ENCODE results near the gene PEAR1. TPM values are rescaled to one million over a fixed set of nuclear protein-coding genes. Genes with fewer than 3 reads are reported as not detected.

The PEAR1 gene
- total RNA-seq, 3 donors from 2014 or later (not counting 1 experiment from before 2014, with no cell fraction given), result 0.52 to 1.4 (median 0.80) TPM

DNA sequence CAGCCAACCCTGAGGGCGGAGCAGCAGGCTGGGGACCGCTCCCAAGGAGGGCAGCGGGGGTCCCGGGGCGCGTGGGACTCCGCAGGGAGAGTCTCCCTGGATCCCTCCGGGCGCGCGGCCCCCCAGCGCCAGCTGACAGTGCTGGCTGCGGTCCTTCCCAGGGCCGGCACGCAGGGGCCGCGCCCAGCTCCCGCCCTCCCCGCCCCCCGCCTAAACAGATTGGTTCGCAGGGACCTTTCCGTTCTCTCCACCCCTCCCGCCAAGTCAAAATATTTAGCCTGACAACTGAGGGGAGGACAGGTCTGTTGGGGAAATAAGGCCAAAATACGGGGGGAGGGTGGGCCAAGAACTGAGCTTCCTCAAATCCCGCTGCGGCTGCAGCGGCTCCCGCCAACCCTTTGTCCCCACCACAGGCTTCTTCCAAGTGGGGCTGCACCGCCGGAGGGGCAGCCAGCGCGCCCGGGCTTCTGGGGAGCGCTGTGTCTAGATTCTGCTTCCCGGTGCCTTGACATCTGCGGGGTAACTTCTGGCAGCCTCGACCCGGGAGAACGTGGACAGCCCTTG lies 34.5 kb upstream of the PEAR1 start, which contains the start of gene INSRR:
Gene INSRR, minus strand, starts transcription at position 159 of the 564 bp plus-strand sequence. CDS start 496 bp downstream, outside the sequence.
- Mint-ChIP-seq H3K36me3 (no peaks in the 10 kb centered on the region), H3K9me3 (no peaks in the 10 kb centered on the region), H3K27me3 (ENCODE audit: low read depth in 2 of 2) (peaks cover 46 to 47% of the 10 kb centered on the region in 2 donors), H3K4me3 (peak within 1 kb of the TSS; percentile 84), H3K27ac (peak within 1 kb of the TSS in 1 of 2 donors; percentile 78), H3K4me1 (peaks cover 12 to 31% of the 10 kb centered on the region in 2 donors)
- ATAC-seq, result peak in 2 of 3 donors; percentile 2 to 5
- DNase-seq, result no peak
- TF ChIP-seq CTCF (IDR thresholded peaks at IDR 0.05), result no peak
- peak within 1 kb of the TSS; percentile 8 for H3K4me3 ChIP-seq (ENCODE audit: low read length)
- WGBS (ENCODE audit: insufficient coverage), result 13% methylated on average over 34 of the region's 39 CpGs
- no peaks in the 10 kb centered on the region for H3K36me3 ChIP-seq (ENCODE audit: control insufficient read depth, insufficient read depth, low read length)
- H3K9me3 ChIP-seq (ENCODE audit: control insufficient read depth, insufficient read depth, low read length), result no peaks in the 10 kb centered on the region
- no peak within 1 kb of the TSS for H3K27ac ChIP-seq (ENCODE audit: low read length)
- intact Hi-C loops (cut with micrococcal nuclease), result loop anchor here (1.0 kb wide), 1 partner anchor 43 kb away; the partner anchor contains the start of gene SH2D2A
- H3K27me3 ChIP-seq (ENCODE audit: control insufficient read depth, insufficient read depth, low read length), result peaks cover 39% of the 10 kb centered on the region
- H3K4me1 ChIP-seq (ENCODE audit: control insufficient read depth, insufficient read depth, low read length), result peaks cover 25% of the 10 kb centered on the region

- H3K36me3 Mint-ChIP-seq, result no peaks in the 10 kb centered on the region
- Histone ChIP-seq H3K36me3 (ENCODE audit: control insufficient read depth, insufficient read depth, low read length) (no peaks in the 10 kb centered on the region), H3K9me3 (ENCODE audit: control insufficient read depth, insufficient read depth, low read length) (no peaks in the 10 kb centered on the region), H3K4me3 (ENCODE audit: low read length) (peak overlapping the region; percentile 8), H3K27ac (ENCODE audit: low read length) (no peak overlapping the region), H3K27me3 (ENCODE audit: control insufficient read depth, insufficient read depth, low read length) (peaks cover 39% of the 10 kb centered on the region), H3K4me1 (ENCODE audit: control insufficient read depth, insufficient read depth, low read length) (peaks cover 25% of the 10 kb centered on the region)
- peak overlapping the region; percentile 84 for H3K4me3 Mint-ChIP-seq
- DNase-seq (peak; percentile 26 to 53), ATAC-seq (peak in 2 of 3 donors; percentile 34)
- no peaks in the 10 kb centered on the region for H3K9me3 Mint-ChIP-seq
- intact Hi-C loops (cut with micrococcal nuclease), result loop anchor here (1.0 to 2.0 kb wide), 4 partner anchors 21 to 131 kb away; partner anchors contain the start of genes ISG20L2, METTL25B and SH2D2A
- 4% methylated on average over 33 of the region's 33 CpGs for WGBS (ENCODE audit: insufficient coverage)
- TF ChIP-seq CTCF (IDR thresholded peaks at IDR 0.05), result no peak
- H3K27ac Mint-ChIP-seq, result peak overlapping the region in 1 of 2 donors; percentile 78
- H3K4me1 Mint-ChIP-seq, result peaks cover 12 to 31% of the 10 kb centered on the region in 2 donors
- H3K27me3 Mint-ChIP-seq (ENCODE audit: low read depth in 2 of 2), result peaks cover 48 to 50% of the 10 kb centered on the region in 2 donors
Observed at GRCh38 chr1:156859523-156860112, 33.9 kb upstream of the PEAR1 start.

DNA sequence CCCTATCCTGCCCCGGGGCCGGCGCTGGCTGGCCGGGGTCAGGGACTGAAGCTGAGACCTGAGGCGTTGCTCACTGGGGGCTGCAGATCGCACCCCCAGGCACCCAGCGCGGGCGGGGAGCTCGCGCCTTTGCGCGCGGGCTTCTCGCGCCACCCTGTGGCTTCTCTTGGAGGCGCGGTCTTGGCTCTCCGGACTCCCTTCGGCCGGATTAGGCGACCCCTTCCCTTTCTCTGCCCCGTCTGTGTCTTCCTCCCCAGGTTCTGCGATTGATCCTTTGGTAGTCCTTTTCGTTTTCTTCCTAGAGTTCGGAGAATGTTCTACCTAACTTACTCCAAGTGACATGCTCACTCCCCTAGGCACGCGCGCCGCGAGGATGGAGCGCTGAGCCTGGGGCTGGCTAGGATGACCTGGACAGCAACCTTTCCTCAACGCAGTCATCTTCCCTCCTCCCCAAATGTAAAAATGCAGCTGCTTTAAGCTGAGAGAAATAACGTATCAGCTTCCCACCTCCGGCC lies 33.3 kb upstream of the PEAR1 start:
- peaks cover 39% of the 10 kb centered on the region for H3K27me3 ChIP-seq (ENCODE audit: control insufficient read depth, insufficient read depth, low read length)
- H3K27me3 Mint-ChIP-seq (ENCODE audit: low read depth in 2 of 2), result peaks cover 48 to 50% of the 10 kb centered on the region in 2 donors
- H3K9me3 Mint-ChIP-seq, result no peaks in the 10 kb centered on the region

More for the DNA sequence above, 33.3 kb upstream of the PEAR1 start:
- H3K36me3 Mint-ChIP-seq, result no peaks in the 10 kb centered on the region
- no peaks in the 10 kb centered on the region for H3K9me3 ChIP-seq (ENCODE audit: control insufficient read depth, insufficient read depth, low read length)
- peak overlapping the region; percentile 84 for H3K4me3 Mint-ChIP-seq
- H3K36me3 ChIP-seq (ENCODE audit: control insufficient read depth, insufficient read depth, low read length), result no peaks in the 10 kb centered on the region
- TF ChIP-seq CTCF (IDR thresholded peaks at IDR 0.05), result peak; percentile 91
- intact Hi-C loops (cut with micrococcal nuclease), result loop anchor here (1.0 to 2.0 kb wide), 3 partner anchors 21 to 131 kb away; partner anchors contain the start of genes ISG20L2 and METTL25B
- peaks cover 25% of the 10 kb centered on the region for H3K4me1 ChIP-seq (ENCODE audit: control insufficient read depth, insufficient read depth, low read length)
- H3K27ac Mint-ChIP-seq, result peak overlapping the region in 1 of 2 donors; percentile 78
- peaks cover 12 to 31% of the 10 kb centered on the region in 2 donors for H3K4me1 Mint-ChIP-seq
- ATAC-seq, result peak; percentile 70 to 77 (median 75)
- peak overlapping the region; percentile 25 for H3K4me3 ChIP-seq (ENCODE audit: low read length)
- 1% methylated on average over 35 of the region's 35 CpGs for WGBS (ENCODE audit: insufficient coverage)
- DNase-seq, result peak; percentile 66 to 78
- no peak overlapping the region for H3K27ac ChIP-seq (ENCODE audit: low read length)
